MM.1S (cell line): ENCODE measurements around the gene FRMD4B.

Source experiments
- DNase-seq: peaks from one replicate; pipeline ENCODE4 v3.0.0-alpha.2; 2015
- H2AFZ ChIP-seq: fragments of 300-600 bp; sonication (generic); 2 replicates; pipeline ENCODE4 v1.6.0; 2016; ENCODE audit warnings: antibody characterized with exemption, low read length
- H3F3A ChIP-seq: fragments of 300-600 bp; sonication (generic); 2 replicates; pipeline ENCODE4 v1.6.1; 2016; ENCODE audit warnings: mild to moderate bottlenecking, antibody characterized with exemption, low read length, moderate library complexity, mixed read lengths; ENCODE audit not compliant: insufficient read depth
- H3K27ac ChIP-seq: fragments of 300-600 bp; sonication (generic); 2 replicates; pipeline ENCODE4 v1.5.1; 2016; ENCODE audit warnings: mild to moderate bottlenecking, low read length
- H3K27me3 ChIP-seq: fragments of 300-600 bp; sonication (generic); replicated peaks from 2 replicates; pipeline ENCODE4 v1.6.0; 2016; ENCODE audit warnings: low read length; ENCODE audit not compliant: insufficient read depth
- H3K36me3 ChIP-seq: fragments of 300-600 bp; sonication (generic); replicated peaks from 2 replicates; pipeline ENCODE4 v1.6.1; 2016; ENCODE audit warnings: mild to moderate bottlenecking, low read length, mixed read lengths; ENCODE audit not compliant: insufficient read depth
- H3K4me1 ChIP-seq: fragments of 300-600 bp; sonication (generic); 2 replicates; pipeline ENCODE4 v1.6.1; 2016; ENCODE audit warnings: low read length, mixed read lengths
- H3K4me2 ChIP-seq: fragments of 300-600 bp; sonication (generic); 2 replicates; pipeline ENCODE4 v1.6.0; 2016; ENCODE audit warnings: low read depth, low read length
- H3K4me3 ChIP-seq: fragments of 300-600 bp; sonication (generic); 2 replicates; pipeline ENCODE4 v1.5.1; 2016; ENCODE audit warnings: low read length, mixed read lengths
- H3K79me2 ChIP-seq: fragments of 300-600 bp; sonication (generic); 2 replicates; pipeline ENCODE4 v1.6.1; 2016; ENCODE audit warnings: mixed run types, low read length, mixed read lengths
- H3K9ac ChIP-seq: fragments of 300-600 bp; sonication (generic); 2 replicates; pipeline ENCODE4 v1.6.1; 2016; ENCODE audit warnings: low read length, mixed read lengths
- H3K9me2 ChIP-seq: fragments of 300-600 bp; sonication (generic); replicated peaks from 2 replicates; pipeline ENCODE4 v1.6.1; 2016; ENCODE audit warnings: mild to moderate bottlenecking, low read length, mixed read lengths; ENCODE audit not compliant: insufficient read depth
- H3K9me3 ChIP-seq: fragments of 300-600 bp; sonication (generic); replicated peaks from 2 replicates; pipeline ENCODE4 v1.6.1; 2016; ENCODE audit warnings: mild to moderate bottlenecking, low read length, mixed read lengths; ENCODE audit not compliant: insufficient read depth
- H4K20me1 ChIP-seq: fragments of 300-600 bp; sonication (generic); 2 replicates; pipeline ENCODE4 v1.6.1; 2016; ENCODE audit warnings: mild to moderate bottlenecking, low read length, moderate library complexity, mixed read lengths; ENCODE audit not compliant: insufficient read depth
- CTCF ChIP-seq: fragments of 300-600 bp; sonication (generic); IDR thresholded peaks from 2 replicates; pipeline ENCODE4 v1.5.1; 2016; ENCODE audit warnings: antibody characterized with exemption, low read length, mixed read lengths
- EZH2 ChIP-seq: fragments of 300-600 bp; sonication (generic); optimal IDR thresholded peaks from 2 replicates; pipeline ENCODE3; 2017; ENCODE audit warnings: low read depth, mild to moderate bottlenecking, antibody characterized with exemption, low read length, mixed read lengths
- EZH2phosphoT487 ChIP-seq: fragments of 300-600 bp; sonication (generic); IDR thresholded peaks from 2 replicates; pipeline ENCODE4 v1.6.1; 2018; ENCODE audit warnings: antibody characterized with exemption, low read length

FRMD4B gene

GRCh38 chr3:69218079-69218478 lies 167.8 kb downstream of the FRMD4B start:
- Histone ChIP-seq H3K27me3 (no peaks in the 10 kb centered on the region), H3K9me2 (no peaks in the 10 kb centered on the region), H3K4me1 (no peaks in the 10 kb centered on the region), H3K36me3 (no peaks in the 10 kb centered on the region), H3K9ac (no peak overlapping the region), H3K9me3 (no peaks in the 10 kb centered on the region), H3K4me2 (no peak overlapping the region), H3K4me3 (no peak overlapping the region), H3K27ac (no peak overlapping the region), H3F3A (no peaks in the 10 kb centered on the region), H4K20me1 (no peaks in the 10 kb centered on the region), H3K79me2 (no peaks in the 10 kb centered on the region), H2AFZ (no peak overlapping the region)
- no peak for TF ChIP-seq EZH2
- TF ChIP-seq CTCF: no peak
- no peak for TF ChIP-seq EZH2phosphoT487
- no peak for DNase-seq

GRCh38 chr3:69216981-69217380 lies 168.9 kb downstream of the FRMD4B start:
- TF ChIP-seq CTCF (no peak), EZH2 (no peak), EZH2phosphoT487 (no peak)
- H2AFZ ChIP-seq: no peak overlapping the region
- no peak overlapping the region for H3K9ac ChIP-seq
- H3K27me3 ChIP-seq: no peaks in the 10 kb centered on the region
- H4K20me1 ChIP-seq: no peaks in the 10 kb centered on the region
- H3K27ac ChIP-seq: no peak overlapping the region
- no peaks in the 10 kb centered on the region for H3K79me2 ChIP-seq
- peaks cover 5% of the 10 kb centered on the region; the same call in 1 of the 2 replicates for H3K4me1 ChIP-seq
- no peak overlapping the region for H3K4me2 ChIP-seq
- DNase-seq: no peak
- H3K4me3 ChIP-seq: no peak overlapping the region
- H3K9me2 ChIP-seq: no peaks in the 10 kb centered on the region
- H3F3A ChIP-seq: no peaks in the 10 kb centered on the region
- H3K36me3 ChIP-seq: no peaks in the 10 kb centered on the region
- no peaks in the 10 kb centered on the region for H3K9me3 ChIP-seq

GRCh38 chr3:69214241-69214640 lies 171.6 kb downstream of the FRMD4B start:
- Histone ChIP-seq H3F3A (no peaks in the 10 kb centered on the region), H4K20me1 (no peaks in the 10 kb centered on the region), H3K27ac (no peak overlapping the region), H3K79me2 (no peaks in the 10 kb centered on the region), H3K27me3 (no peaks in the 10 kb centered on the region), H3K36me3 (no peaks in the 10 kb centered on the region), H2AFZ (no peak overlapping the region), H3K4me1 (peaks cover 5% of the 10 kb centered on the region; the same call in 1 of the 2 replicates), H3K4me2 (no peak overlapping the region), H3K9me3 (no peaks in the 10 kb centered on the region), H3K9me2 (no peaks in the 10 kb centered on the region), H3K4me3 (no peak overlapping the region), H3K9ac (no peak overlapping the region)
- DNase-seq: no peak
- TF ChIP-seq EZH2 (no peak), EZH2phosphoT487 (no peak), CTCF (no peak)
